K562 (cell line): ENCODE results near the gene SEMA6D. TPM values are rescaled to one million over a fixed set of nuclear protein-coding genes. Genes with fewer than 3 reads are reported as not detected.
A peak's percentile ranks its signal among the peaks of the same experiment; 100 is the strongest.

ENCODE experiments used
- ATAC-seq: fragments of 200-7000 bp; cut with Tn5 transposase; 3 replicates; pipeline ENCODE4 v1.9.1; 2020; ENCODE audit warnings: moderate library complexity
- BruUV-seq: library from RNA; stranded (reverse); fragments of 400-500 nt; replicated peaks from 2 replicates; lab custom pipeline; 2021; lab: Mats Ljungman, UMichigan
- CTCF ChIA-PET: fragments of 300-600 bp; formaldehyde crosslinking; extraction: SDS; loops from one replicate; lab custom pipeline; 2021; ENCODE audit warnings: low intra/inter-chr PET ratio; lab: Yijun Ruan, JAX
- POLR2A ChIA-PET: fragments of 300-600, 350-650 bp; sonication (Branson Sonifier 250); formaldehyde crosslinking; extraction: SDS; loops from one replicate; lab custom pipeline; 2021; ENCODE audit warnings: antibody characterized with exemption, inconsistent platforms; lab: Yijun Ruan, JAX
- DNase-seq, 4 experiments: peaks; one replicate each; pipeline versions ENCODE4 v3.0.0 to v3.0.0-alpha.2; 2011 to 2018; ENCODE audit warnings: low spot score in 3 of 4, mixed read lengths in 3 of 4; ENCODE audit errors: extremely low read depth in 1 of 4
- FAIRE-seq: peaks from 2 replicates; lab custom pipeline; 2011; peaks lifted over from hg19 to GRCh38; lab: Jason Lieb, UNC
- H2AFZ ChIP-seq: 2 replicates; pipeline ENCODE4 v1.6.0; 2011; ENCODE audit warnings: low read depth, low read length, control low read depth, inconsistent platforms
- H3K27ac ChIP-seq: fragments of 200-600 bp; 3 replicates; pipeline ENCODE4 v1.8.0; 2011; ENCODE audit warnings: low read depth, mild to moderate bottlenecking, control low read depth, inconsistent platforms, low read length, moderate library complexity, mixed read lengths; ENCODE audit errors: extremely low read depth
- H3K27me3 ChIP-seq, 2 experiments: fragments of 300-600 bp in 1 of 2; 2 replicates in 1 of 2; 3 replicates in 1 of 2; pipeline versions ENCODE4 v1.6.0 to v1.8.0; 2011; ENCODE audit warnings: inconsistent platforms in 2 of 2, low read length in 2 of 2, mild to moderate bottlenecking in 1 of 2, mixed read lengths in 1 of 2, moderate library complexity in 1 of 2; ENCODE audit not compliant: control insufficient read depth in 2 of 2, insufficient read depth in 2 of 2
- H3K36me3 ChIP-seq: fragments of 300-600 bp; 3 replicates; pipeline ENCODE4 v1.8.0; 2011; ENCODE audit warnings: mild to moderate bottlenecking, low read length, inconsistent platforms; ENCODE audit not compliant: control insufficient read depth, insufficient read depth
- H3K4me1 ChIP-seq, 2 experiments: fragments of 200-600 bp in 1 of 2; replicated peaks in 1 of 2; 2 replicates in 1 of 2; 3 replicates in 1 of 2; pipeline versions ENCODE4 v1.5.1 to v1.8.0; 2011; ENCODE audit warnings: inconsistent platforms in 2 of 2, low read length in 2 of 2, mild to moderate bottlenecking in 1 of 2, mixed read lengths in 1 of 2, moderate library complexity in 1 of 2; ENCODE audit not compliant: control insufficient read depth in 2 of 2, insufficient read depth in 2 of 2
- H3K4me2 ChIP-seq: 2 replicates; pipeline ENCODE4 v1.6.1; 2011; ENCODE audit warnings: low read length, control low read depth, inconsistent platforms, mixed read lengths; ENCODE audit not compliant: insufficient read depth
- H3K4me3 ChIP-seq: fragments of 200-600 bp; sonication (generic), shearing (Covaris generic); 2 replicates; pipeline ENCODE4 v1.5.1; 2016; ENCODE audit warnings: control low read depth, inconsistent platforms
- H3K79me2 ChIP-seq: fragments of 200-600 bp; 3 replicates; pipeline ENCODE4 v1.8.0; 2011; ENCODE audit warnings: low read length, inconsistent platforms; ENCODE audit not compliant: control insufficient read depth, insufficient read depth
- H3K9ac ChIP-seq, 2 experiments: 2 replicates each; pipeline versions ENCODE4 v1.6.0 to v1.6.1; 2011; ENCODE audit warnings: low read depth in 2 of 2, low read length in 2 of 2, control low read depth in 1 of 2, inconsistent platforms in 1 of 2, mild to moderate bottlenecking in 1 of 2, mixed read lengths in 1 of 2; ENCODE audit not compliant: insufficient read depth in 1 of 2
- H3K9me1 ChIP-seq: one replicate; pipeline ENCODE4 v1.6.0; 2011; ENCODE audit warnings: inconsistent platforms, mild to moderate bottlenecking, low read length, moderate library complexity; ENCODE audit not compliant: control insufficient read depth, insufficient read depth
- H3K9me3 ChIP-seq: replicated peaks from 2 replicates; pipeline ENCODE4 v1.5.1; 2011; ENCODE audit warnings: low read depth, low read length, inconsistent platforms; ENCODE audit not compliant: control insufficient read depth, insufficient read depth
- H4K20me1 ChIP-seq: replicated peaks from 2 replicates; pipeline ENCODE4 v1.6.1; 2011; ENCODE audit warnings: low read length, inconsistent platforms, mixed read lengths; ENCODE audit not compliant: control insufficient read depth, insufficient read depth
- CREBBP ChIP-seq: IDR thresholded peaks from one replicate; pipeline ENCODE4 v1.6.1; 2012; ENCODE audit warnings: low read depth, mild to moderate bottlenecking, control low read depth, inconsistent platforms, low read length
- GMEB1 ChIP-seq: fragments of 250-450 bp; sonication (Bioruptor Pico); IDR thresholded peaks from 2 replicates; pipeline ENCODE4 v1.4.0; 2020; ENCODE audit warnings: mild to moderate bottlenecking
- POU5F1 ChIP-seq: fragments of 150-350 bp; IDR thresholded peaks from 2 replicates; pipeline ENCODE4 v1.6.1; 2014; ENCODE audit warnings: borderline replicate concordance, low read length, low read depth, mild to moderate bottlenecking; ENCODE audit not compliant: partially characterized antibody
- ZNF239 ChIP-seq: fragments of 250-450 bp; sonication (Bioruptor Pico); IDR thresholded peaks from 2 replicates; pipeline ENCODE4 v1.4.0; 2020; ENCODE audit warnings: mild to moderate bottlenecking
- WGBS: fragments of 100-300 bp; shearing (Covaris generic); methylation state at CpG from one replicate; pipeline ENCODE4 v1.1.6; 2016; ENCODE audit warnings: low coverage, mixed read lengths; ENCODE audit not compliant: insufficient coverage; ENCODE audit errors: missing lambda C conversion rate; 5-methylcytosine and 5-hydroxymethylcytosine counted together
- in situ Hi-C: fragments of 300-500 bp; cut with MboI; formaldehyde crosslinking; loops from 4 replicates; pipeline ENCODE4 v1.15.0; 2018; ENCODE audit warnings: inconsistent platforms, mixed read lengths
- intact Hi-C: fragments of 100-400 bp; cut with micrococcal nuclease; formaldehyde crosslinking; loops from 2 replicates; pipeline ENCODE4 v1.14.2; 2022
- polyA plus RNA-seq, 8 experiments: library from polyadenylated mRNA; depleted of rRNA in 4 of 8; stranded (reverse) in 5 of 8; unstranded in 3 of 8; fragments of >200 nt; fragmentation: Nextera tagmentation in 2 of 8; fragmentation: Illumina TruSeq in 1 of 8; extraction: Ambion mirVana in 2 of 8; extraction: Trizol in 1 of 8; gene quantifications; 2 replicates each; pipeline versions ENCODE4 v1.2.1 to v1.2.3, GENCODE V29; 2011 to 2014; ENCODE audit warnings: inconsistent platforms in 1 of 8, missing spikeins in 1 of 8
- total RNA-seq, 7 experiments: library from RNA; depleted of rRNA in 6 of 7; stranded (reverse); fragments of >200 nt in 6 of 7; fragmentation: Illumina TruSeq in 2 of 7; extraction: Trizol in 2 of 7; gene quantifications; 2 replicates each; pipeline versions ENCODE4 v1.2.1 to v1.2.3, GENCODE V29; 2011 to 2021; ENCODE audit warnings: low replicate concordance in 1 of 7
- TF ChIP-seq, protein P1 (sequence below), 2 experiments: fragments of 450-650 bp in 1 of 2; IDR thresholded peaks; 2 replicates each; pipeline ENCODE4 v1.6.1; 2011 to 2017; ENCODE audit warnings: low read depth in 2 of 2, antibody characterized with exemption in 1 of 2, borderline replicate concordance in 1 of 2, low read length in 1 of 2, mild to moderate bottlenecking in 1 of 2, mixed read lengths in 1 of 2; ENCODE audit not compliant: control insufficient read depth in 1 of 2
- TF ChIP-seq, protein P2 (sequence below): fragments of 250-450 bp; sonication (Bioruptor Pico); IDR thresholded peaks from 2 replicates; pipeline ENCODE4 v1.8.0; 2021; ENCODE audit warnings: borderline replicate concordance, mild to moderate bottlenecking, moderate library complexity; ENCODE audit not compliant: poor library complexity, severe bottlenecking
- TF ChIP-seq, protein P3 (sequence below): fragments of 450-650 bp; IDR thresholded peaks from 2 replicates; pipeline ENCODE4 v1.6.1; 2016; ENCODE audit warnings: antibody characterized with exemption
- TF ChIP-seq, protein P4 (sequence below): sonication (generic); formaldehyde crosslinking; IDR thresholded peaks from 2 replicates; pipeline ENCODE4 v1.8.0; 2023; ENCODE audit warnings: mild to moderate bottlenecking, missing genetic modification reagents

Gene SEMA6D
- total and polyA plus RNA-seq, 9 of the 15 experiments (the other 6 are each of a cell fraction or from before 2014, with no cell fraction given) = not detected

DNA sequence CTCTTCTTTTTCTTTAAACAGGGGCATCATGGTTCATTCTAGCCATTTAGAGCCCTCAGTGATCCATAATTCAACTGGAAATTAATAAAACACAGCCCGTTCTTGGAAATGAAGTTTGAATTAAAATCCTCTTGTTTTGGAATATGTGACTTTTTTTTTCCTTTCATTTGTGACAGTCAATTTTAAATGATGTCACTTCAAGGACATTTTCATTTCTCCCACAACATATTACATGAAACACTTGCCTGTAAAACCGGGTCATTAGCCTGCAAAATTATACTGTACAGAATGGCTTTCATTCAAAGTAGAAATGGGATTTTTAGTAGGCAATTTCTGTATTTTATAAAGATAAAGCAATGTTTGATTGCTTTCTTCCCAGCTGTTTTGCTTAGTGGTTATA, 789 bp upstream of the SEMA6D start (continued):
- TF ChIP-seq, protein P1, sequence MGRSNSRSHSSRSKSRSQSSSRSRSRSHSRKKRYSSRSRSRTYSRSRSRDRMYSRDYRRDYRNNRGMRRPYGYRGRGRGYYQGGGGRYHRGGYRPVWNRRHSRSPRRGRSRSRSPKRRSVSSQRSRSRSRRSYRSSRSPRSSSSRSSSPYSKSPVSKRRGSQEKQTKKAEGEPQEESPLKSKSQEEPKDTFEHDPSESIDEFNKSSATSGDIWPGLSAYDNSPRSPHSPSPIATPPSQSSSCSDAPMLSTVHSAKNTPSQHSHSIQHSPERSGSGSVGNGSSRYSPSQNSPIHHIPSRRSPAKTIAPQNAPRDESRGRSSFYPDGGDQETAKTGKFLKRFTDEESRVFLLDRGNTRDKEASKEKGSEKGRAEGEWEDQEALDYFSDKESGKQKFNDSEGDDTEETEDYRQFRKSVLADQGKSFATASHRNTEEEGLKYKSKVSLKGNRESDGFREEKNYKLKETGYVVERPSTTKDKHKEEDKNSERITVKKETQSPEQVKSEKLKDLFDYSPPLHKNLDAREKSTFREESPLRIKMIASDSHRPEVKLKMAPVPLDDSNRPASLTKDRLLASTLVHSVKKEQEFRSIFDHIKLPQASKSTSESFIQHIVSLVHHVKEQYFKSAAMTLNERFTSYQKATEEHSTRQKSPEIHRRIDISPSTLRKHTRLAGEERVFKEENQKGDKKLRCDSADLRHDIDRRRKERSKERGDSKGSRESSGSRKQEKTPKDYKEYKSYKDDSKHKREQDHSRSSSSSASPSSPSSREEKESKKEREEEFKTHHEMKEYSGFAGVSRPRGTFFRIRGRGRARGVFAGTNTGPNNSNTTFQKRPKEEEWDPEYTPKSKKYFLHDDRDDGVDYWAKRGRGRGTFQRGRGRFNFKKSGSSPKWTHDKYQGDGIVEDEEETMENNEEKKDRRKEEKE (IDR thresholded peaks at IDR 0.05; ENCODE audit: borderline replicate concordance in 1 of 2, control insufficient read depth in 1 of 2, low read depth in 2 of 2, low read length in 1 of 2) = no peak
- TF ChIP-seq, protein P2, sequence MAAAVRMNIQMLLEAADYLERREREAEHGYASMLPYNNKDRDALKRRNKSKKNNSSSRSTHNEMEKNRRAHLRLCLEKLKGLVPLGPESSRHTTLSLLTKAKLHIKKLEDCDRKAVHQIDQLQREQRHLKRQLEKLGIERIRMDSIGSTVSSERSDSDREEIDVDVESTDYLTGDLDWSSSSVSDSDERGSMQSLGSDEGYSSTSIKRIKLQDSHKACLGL = no peak
- no peak for TF ChIP-seq CREBBP

DNA sequence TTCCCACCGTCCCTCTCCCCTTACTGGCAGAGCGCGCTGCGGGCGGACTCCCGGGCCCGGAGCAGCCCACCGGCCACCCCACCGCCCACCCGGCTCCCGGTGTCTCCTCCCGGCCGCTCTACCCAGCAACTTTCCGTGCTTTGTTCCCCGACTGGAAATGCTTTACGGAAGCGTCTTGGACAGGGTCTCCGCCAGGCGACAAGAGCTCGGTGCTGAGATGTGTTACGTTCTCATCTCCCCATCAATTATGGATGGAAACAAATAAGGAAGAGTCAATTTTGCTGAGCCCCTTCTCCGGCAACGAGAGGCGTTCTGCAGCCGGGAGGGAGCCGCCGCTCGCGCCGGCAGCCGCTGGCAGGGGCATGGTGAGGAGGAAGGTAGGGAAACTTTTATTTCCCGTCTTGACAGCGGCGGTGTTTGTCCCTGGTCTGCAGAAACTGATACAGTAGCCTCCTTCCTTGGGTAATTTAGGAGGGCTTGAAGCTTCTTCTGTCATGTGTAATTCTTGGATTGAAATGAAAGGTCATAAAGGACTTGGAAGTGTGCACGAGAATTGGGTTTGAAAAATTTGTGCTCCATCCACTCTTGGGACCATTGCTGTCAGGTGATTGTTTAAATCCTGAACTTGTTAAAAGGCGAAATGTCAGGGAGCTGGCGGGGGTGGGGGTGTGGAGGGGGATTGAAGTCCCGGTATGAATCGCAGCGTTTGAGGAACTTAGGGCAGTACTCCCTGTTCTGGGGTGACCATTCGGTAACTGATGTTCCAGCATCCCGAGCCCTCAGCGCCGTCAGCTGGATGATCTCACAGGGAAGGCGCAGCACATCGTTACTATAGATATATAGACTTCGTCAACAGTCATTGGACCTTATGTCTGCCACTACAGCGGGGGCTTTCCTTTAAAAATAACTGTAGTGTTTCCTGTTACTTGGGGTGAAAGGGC, 1.5 kb downstream of the SEMA6D start:
- ChIA-PET CTCF (no interaction called here), POLR2A (no interaction called here)
- H3K36me3 ChIP-seq = no peaks in the 10 kb centered on the region
- peak in 1 of 4 experiments; percentile 5 for DNase-seq
- FAIRE-seq = no peak
- H3K27me3 ChIP-seq = no peaks in the 10 kb centered on the region
- H3K9ac ChIP-seq = no peak overlapping the region
- no peak overlapping the region for H3K4me3 ChIP-seq
- in situ Hi-C loops (no loop called here), intact Hi-C loops (no loop called here)
- BruUV-seq = no TSS peak
- no peak overlapping the region for H3K27ac ChIP-seq
- no peaks in the 10 kb centered on the region for H3K79me2 ChIP-seq
- H3K9me3 ChIP-seq = no peaks in the 10 kb centered on the region
- WGBS = under 1% methylated on average over 38 of the region's 48 CpGs
- peaks cover 0 to 4% of the 10 kb centered on the region in 2 experiments; a peak in 1 of 5 replicates for H3K4me1 ChIP-seq
- no peak overlapping the region for H3K4me2 ChIP-seq
- no peak for ATAC-seq
- no peaks in the 10 kb centered on the region for H3K9me1 ChIP-seq
- no peak overlapping the region for H2AFZ ChIP-seq
- H4K20me1 ChIP-seq = no peaks in the 10 kb centered on the region
- no peak for TF ChIP-seq GMEB1 (CRISPR knock-in tag)
- TF ChIP-seq, protein P3, sequence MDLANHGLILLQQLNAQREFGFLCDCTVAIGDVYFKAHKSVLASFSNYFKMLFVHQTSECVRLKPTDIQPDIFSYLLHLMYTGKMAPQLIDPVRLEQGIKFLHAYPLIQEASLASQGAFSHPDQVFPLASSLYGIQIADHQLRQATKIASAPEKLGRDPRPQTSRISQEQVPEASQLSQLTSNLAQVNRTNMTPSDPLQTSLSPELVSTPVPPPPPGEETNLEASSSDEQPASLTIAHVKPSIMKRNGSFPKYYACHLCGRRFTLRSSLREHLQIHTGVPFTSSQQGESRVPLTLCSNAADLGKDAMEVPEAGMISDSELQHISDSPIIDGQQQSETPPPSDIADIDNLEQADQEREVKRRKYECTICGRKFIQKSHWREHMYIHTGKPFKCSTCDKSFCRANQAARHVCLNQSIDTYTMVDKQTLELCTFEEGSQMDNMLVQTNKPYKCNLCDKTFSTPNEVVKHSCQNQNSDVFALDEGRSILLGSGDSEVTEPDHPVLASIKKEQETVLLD = no peak
- TF ChIP-seq POU5F1 = no peak
- TF ChIP-seq ZNF239 (CRISPR knock-in tag) = no peak
- TF ChIP-seq, protein P4, sequence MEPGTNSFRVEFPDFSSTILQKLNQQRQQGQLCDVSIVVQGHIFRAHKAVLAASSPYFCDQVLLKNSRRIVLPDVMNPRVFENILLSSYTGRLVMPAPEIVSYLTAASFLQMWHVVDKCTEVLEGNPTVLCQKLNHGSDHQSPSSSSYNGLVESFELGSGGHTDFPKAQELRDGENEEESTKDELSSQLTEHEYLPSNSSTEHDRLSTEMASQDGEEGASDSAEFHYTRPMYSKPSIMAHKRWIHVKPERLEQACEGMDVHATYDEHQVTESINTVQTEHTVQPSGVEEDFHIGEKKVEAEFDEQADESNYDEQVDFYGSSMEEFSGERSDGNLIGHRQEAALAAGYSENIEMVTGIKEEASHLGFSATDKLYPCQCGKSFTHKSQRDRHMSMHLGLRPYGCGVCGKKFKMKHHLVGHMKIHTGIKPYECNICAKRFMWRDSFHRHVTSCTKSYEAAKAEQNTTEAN (CRISPR knock-in tag) = no peak
